NCI-H82 treated with DMSO at 0.1 percent for 48 hours (cell line): ENCODE results near the gene POLR2A.

ENCODE experiments used
- DNase-seq: peaks from one replicate; lab custom pipeline; 2025; ENCODE audit not compliant: unreplicated experiment; lab: John Stamatoyannopoulos, UW

Gene POLR2A

DNA sequence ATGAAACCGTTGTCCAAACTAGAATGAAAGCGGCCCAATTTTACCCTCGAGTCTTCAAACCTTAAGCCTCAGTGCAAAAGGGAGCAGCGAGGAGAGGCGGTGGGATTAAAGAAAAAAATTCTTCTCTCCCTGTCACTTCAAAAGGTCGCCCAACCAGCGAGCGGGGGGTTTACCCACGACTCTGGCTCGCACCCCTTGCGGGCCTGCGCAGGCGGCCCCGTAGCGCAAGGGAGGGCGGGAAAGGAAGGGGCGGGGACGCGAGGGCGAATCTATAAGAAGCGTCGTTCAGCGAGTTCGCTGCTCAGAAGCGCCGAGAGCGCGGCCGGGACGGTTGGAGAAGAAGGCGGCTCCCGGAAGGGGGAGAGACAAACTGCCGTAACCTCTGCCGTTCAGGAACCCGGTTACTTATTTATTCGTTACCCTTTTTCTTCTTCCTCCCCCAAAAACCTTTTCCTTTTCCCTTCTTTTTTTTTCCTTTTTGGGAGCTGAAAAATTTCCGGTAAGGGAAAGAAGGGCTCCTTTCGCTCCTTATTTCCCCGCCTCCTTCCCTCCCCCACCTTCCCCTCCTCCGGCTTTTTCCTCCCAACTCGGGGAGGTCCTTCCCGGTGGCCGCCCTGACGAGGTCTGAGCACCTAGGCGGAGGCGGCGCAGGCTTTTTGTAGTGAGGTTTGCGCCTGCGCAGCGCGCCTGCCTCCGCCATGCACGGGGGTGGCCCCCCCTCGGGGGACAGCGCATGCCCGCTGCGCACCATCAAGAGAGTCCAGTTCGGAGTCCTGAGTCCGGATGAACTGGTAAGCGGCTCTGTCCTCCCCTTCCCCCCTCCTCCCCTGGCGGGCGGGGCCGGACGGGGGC lies at the start of gene POLR2A:
Gene POLR2A (plus strand): TSS at position 300 of the 852 bp plus-strand sequence.
- peak; percentile 98 for DNase-seq

DNA sequence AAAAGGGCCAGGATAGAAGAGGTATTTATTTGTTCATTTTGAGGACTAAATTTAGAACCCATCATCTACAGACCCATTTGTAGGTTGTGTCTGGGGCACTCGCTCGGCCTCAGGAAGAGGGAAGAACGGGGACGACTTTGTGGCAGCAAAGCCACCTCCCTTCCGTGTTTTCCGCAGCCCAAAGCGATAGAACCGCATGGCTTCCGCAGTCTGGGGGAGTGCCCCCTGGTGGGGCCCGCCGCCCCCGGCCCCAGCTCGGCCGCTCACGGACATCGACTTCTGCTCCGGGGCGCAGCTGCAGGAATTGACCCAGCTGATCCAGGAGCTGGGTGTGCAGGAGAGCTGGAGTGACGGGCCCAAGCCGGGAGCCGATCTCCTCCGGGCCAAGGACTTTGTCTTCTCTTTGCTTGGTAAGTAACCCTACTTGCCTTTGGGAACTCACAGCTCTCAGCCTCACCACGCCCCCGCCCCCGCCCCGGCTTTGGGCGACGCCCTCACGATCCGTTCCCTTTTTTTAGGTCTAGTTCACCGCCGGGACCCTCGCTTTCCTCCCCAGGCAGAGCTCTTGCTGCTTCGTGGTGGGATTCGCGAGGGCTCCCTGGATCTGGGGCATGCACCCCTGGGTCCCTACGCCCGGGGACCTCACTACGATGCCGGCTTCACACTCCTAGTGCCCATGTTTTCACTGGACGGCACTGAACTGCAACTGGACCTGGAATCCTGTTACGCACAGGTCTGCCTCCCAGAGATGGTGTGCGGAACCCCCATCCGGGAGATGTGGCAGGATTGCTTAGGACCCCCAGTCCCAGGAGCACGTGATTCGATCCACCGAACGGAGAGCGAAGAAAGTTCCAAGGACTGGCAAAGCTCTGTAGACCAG lies 48.2 kb upstream of the POLR2A start:
- no peak for DNase-seq

DNA sequence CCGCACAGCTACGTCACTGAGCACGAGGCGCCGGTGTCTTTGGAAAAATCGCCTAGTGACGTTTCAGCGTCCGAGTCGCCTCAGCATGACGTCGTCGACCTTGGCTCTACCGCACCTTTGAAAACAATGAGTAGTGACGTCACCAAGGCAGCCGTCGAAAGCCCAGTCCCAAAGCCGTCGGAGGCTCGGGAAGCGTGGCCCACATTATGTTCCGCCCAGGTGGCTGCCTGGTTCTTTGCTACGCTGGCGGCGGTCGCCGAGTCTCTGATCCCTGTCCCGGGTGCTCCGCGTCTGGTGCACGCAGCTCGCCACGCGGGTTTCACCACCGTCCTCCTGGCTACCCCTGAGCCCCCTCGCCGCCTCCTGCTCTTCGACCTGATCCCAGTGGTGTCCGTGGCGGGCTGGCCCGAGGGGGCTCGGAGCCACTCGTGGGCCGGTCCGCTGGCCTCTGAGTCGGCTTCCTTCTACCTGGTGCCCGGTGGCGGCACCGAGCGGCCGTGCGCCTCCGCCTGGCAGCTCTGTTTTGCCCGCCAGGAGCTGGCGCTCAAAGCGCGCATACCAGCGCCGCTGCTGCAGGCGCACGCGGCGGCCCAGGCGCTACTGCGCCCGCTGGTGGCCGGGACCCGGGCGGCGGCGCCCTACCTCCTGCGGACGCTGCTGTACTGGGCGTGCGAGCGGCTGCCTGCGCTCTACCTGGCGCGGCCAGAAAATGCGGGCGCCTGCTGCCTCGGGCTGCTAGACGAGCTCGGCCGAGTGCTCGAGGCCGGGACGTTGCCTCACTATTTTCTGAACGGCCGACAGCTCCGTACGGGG lies 47.4 kb upstream of the POLR2A start:
- peak; percentile 47 for DNase-seq

DNA sequence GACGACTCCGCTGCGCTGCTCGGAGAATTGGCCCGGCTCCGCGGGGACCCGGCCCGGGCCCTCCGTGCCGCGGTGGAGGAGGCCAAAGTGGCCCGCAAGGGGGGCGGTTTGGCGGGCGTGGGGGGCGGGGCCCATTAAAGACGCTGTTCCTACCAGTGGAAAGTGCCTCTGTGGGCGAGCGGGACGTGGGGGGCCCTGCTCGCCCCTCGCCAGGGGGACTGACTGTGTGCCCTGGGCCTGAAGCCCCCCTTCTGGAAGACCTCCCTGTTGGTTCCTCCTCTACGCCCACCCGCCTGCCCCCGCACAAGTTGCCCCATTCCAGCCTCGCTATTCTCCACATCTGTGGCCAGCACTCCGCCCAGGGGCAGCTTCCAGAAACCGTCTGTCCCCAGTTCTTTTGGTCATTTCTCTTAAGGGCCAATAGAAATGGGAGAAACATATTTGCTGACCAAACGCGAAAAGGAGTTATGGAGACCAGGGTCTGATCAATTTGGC lies 46.8 kb upstream of the POLR2A start:
- no peak for DNase-seq

DNA sequence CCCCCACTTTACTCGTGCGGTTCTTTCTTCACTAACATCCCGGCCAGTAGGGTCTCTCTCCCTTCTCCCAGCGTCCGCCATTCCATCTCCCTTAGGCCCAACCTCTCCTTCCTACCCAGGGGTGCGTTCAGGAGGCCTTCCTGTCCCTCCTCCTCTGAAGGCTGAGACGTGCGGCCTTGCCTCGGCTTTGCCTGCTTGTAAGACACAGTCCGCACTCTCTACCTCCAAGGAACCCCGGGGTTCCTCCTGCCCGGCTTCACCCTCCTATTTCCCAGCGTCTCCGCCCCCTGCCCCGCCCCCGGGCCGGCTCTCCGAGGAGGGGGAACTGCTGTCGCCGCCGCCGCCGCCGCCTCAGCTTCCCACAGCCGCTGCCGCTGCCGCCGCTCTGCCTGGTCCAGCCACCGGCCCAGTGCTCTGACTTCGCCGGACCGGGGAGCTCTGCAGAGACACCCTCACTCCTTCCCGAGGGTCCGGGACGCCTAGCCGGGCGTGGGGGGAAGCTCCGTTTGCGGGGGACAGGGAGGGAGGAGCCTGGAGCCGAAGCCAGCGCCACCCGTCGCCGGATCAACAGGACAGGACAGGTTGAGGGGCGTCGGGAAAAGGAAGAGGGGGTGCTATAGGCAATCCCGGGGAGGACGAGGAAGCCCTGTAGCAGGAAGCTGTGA lies 46.1 kb upstream of the POLR2A start:
- no peak for DNase-seq

DNA sequence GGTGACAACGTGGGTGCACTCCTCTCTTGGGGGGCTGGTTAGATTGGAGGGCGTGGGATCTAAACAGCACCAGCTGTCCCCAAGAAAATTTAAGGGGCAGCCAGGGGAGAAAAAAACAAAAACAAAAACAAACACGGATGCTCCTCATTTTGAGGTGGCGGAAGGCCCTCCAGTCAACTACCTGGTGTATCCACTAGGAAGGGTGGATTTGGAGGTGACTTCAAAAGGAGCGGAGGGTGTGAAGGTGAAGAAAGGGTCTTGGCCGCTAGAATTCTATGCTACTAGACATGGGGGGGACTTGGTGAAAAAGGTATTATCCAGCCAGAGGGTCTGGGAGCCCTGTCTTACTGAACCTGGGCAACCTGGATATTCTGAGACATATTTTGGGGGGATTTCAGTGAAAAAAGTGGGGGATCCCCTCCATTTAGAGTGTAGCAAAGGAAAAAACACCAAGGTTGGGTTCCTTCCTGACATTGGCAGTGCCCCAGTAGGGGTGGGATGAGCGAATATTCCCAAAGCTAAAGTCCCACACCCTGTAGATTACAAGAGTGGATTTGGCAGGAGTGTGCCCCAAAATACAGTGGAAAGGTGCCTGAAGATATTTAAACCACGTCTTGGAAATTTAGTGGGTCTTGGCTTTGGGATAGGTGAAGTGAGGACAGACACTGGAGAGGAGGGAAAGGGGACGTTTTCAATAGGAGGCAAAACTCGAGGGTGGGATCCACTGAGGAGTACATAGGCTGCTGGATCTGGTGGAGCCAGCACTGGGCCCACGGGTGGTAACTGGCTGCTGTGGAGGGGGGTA lies 45.3 kb upstream of the POLR2A start:
- DNase-seq, result no peak

DNA sequence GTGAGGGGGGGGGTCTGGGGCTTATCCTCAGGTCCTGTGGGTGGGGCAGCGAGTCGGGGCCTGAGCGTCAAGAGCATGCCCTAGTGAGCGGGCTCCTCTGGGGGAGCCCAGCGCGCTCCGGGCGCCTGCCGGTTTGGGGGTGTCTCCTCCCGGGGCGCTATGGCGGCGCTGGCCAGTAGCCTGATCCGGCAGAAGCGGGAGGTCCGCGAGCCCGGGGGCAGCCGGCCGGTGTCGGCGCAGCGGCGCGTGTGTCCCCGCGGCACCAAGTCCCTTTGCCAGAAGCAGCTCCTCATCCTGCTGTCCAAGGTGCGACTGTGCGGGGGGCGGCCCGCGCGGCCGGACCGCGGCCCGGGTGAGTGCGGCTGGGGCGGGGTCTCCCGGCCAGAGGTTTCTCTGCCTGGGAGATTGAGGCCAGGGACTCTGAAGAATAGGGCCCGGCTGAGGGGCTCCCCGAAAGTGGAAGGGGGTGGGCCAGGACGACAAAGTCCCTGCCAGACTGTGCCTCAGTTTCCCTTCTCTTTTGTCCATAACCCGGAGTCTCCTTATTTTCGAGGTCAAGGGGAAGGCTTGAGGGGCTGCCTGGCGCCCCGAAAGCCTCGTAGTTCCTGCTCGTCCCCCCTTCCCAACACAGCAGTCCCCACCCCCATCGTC lies 44.6 kb upstream of the POLR2A start, which contains the start of gene FGF11:
Gene FGF11 (plus strand): TSS at position 51 of the 651 bp plus-strand sequence. CDS start 109 bp downstream, at position 160.
- no peak for DNase-seq

DNA sequence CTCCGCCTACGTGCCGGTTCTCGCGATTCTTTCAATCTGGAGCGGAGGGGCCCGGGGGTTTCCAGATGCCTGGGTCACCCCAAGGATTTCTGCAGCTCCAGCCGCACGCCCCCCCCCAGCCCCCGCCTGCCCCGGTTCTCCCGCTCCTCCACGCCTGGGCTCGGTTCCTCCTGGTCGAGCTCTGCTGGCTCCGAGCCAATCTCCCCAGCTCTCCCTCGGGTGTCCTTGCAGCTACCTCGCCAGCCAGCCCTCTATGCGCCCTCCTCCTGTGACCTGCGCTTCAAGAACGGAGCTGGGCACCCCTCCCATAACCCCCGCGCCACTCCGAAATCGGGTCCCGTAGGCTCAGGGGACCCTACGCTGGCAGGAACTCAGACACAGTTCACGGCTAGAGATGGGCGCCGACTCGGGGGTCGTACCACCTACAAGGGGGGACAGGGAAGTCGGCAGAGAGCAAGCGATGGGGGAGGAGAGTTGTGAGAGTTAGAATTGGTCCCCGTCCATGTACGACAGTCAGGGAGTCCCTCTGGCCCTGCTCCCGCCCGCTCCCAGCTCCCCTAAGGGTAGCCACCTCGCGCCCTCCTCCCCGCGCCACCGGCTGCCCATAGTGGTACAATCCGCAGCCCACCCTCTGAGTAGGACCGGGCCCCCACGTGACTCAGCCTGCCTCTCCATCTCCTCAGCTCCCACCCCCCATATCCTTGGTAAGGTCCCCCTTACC lies 43.9 kb upstream of the POLR2A start:
- DNase-seq, result peak; percentile 74

DNA sequence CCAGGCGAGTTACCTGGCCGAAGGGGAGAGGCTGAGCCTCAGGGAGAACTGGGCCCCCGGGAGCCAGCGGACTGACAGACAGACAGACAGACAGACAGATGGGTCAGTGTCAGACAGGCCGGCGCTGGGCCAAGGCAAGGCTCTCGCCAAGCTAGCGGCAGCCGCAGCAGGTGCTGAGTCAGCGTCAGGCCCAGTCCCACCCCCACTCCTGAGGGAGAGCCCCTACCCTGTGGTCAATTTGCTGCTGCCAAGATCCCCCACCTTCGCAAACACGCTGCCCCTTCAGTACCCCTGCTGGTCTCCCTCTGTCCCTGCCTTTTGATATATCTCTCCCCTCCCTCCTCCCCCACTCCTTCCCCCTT lies 43.4 kb upstream of the POLR2A start:
- peak; percentile 57 for DNase-seq

DNA sequence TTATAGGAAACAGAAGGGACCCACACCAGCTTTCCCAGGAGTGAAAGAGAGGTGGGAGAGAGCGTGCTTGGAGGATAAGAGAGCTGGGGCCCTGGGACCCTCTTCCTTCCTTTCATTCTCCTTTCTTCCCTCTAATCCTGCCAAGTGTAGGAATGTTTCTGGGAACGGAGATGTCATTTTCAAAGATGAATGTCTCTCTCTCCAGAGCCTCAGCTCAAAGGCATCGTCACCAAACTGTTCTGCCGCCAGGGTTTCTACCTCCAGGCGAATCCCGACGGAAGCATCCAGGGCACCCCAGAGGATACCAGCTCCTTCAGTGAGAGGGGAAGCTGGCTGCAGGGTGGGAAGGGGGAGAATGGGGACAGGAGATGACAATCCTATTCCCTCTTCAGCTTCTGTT lies 42.9 kb upstream of the POLR2A start:
- DNase-seq, result no peak

DNA sequence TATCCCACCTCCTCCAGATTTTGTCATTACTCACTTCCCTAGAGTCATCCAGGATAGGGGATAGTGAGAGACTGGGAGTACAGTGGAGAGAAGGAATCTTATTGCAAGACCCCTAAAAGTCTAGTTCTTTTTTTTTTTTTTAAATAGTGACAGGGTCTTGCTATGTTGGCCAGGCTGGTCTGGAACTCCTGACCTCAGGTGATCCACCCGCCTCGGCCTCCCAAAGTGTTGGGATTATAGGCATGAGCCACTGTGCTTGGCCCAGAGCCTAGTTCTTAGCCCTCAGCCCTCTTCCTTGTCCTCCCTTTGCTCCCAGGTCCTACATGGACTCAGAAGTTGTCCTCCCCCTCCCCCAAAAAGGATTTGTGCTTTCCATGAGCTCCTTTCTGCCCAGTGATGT lies 42.0 kb upstream of the POLR2A start:
- no peak for DNase-seq

DNA sequence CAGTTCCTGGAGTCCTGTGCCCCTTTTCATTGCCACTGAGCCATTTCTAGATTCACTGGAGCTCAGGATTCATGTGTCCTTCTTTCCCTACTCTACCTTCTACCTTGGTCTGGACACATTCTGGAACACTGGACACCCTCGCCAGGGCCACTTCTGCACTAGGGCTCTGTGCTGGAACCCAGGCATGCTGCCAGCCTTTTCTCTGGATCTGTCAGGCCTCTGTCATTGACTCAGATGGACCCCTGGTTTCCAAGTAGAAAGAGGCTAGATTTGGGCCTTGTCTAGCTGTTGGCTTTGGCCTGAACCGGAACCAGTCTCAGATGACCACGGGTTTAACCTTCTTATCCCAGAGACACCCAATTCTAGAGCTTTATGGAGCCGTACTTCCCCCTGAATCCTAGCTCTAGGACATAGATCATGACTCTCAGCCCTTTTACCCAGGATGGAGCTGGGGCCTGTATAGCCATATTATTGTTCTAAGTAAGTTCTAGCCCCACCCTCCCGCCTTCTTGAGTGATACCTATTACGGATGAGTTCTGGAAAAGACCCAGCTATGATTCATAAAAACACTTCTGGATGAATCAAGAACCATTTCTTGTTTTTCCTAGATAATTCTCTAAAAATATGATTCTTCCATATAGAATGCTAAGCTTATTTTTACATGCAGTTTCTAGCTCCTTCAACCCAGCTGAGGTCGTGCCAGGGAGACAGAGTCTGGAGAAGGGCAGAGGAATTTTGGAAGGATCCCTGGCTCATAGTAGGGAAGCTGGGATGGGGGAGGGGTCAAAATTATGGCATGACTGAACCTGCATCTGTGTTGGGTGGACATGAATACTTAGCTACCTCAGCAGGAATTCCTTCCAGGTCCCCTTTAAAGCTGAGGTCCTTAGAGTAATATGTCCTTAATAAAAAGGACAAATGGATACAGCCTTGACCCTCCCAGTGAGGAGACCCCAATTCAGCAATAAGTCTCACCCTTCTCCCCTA lies 40.4 kb upstream of the POLR2A start:
- DNase-seq, result no peak

DNA sequence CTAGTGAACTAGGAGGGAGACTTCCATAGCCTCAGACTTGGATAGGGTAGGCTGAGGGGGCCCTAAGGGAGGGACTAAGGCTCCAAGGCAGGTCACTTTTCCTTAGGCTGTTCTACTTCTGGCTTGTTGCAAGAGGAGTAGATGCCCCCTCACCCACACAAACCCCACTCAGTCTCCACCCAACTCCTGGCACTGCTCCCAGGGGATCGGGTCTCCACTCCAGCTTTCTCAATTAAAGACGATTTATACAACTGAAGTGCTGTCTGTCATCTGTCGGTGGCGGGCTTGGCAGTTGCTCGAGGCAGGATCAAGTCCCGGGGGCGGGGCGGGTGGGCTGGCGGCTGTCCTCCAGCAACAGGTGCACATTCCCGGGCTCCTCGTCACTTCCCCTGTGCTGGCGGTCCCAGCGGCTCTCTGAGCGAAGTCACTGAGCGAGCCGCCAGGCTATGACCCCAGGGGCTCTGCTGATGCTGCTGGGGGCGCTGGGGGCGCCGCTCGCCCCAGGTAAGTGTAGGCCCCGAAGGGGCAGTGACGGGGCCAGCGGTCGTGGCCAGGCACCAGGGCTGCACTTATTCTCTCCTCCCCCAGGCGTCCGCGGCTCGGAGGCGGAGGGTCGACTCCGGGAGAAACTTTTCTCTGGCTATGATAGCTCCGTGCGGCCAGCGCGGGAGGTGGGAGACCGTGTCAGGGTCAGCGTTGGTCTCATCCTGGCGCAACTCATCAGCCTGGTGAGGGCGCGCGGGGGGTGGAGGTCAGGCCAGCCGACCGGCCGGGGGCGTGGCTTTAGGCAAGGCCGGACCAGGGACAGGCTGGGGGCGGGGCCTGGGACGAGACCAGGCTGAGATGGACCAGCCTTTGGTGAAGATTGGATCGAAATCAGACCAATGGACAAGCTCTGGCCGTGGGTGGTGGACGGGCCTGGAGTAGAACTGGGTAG lies 39.2 kb upstream of the POLR2A start, which contains the start of gene CHRNB1:
Gene CHRNB1 (plus strand): TSS at position 380 of the 937 bp plus-strand sequence. CDS start 67 bp downstream, at position 447.
- DNase-seq, result peak; percentile 92

DNA sequence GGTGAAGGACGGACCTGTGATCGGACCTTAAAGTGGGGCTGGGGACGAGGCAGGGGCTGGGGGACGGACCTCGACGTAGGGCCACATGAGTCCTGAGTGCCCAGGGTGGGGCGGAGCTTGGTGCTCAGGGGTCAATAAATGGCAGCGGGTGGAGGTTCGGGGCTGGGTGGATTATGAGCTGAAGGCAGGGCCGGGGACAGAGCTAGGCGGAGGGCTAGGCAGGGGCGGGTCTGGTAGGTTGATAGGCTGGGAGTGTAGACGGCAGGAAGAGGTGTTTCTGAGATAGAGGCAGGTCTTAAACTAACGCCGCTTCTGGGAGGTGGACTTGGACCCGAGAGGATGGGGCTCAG lies 38.6 kb upstream of the POLR2A start:
- DNase-seq, result peak; percentile 80

DNA sequence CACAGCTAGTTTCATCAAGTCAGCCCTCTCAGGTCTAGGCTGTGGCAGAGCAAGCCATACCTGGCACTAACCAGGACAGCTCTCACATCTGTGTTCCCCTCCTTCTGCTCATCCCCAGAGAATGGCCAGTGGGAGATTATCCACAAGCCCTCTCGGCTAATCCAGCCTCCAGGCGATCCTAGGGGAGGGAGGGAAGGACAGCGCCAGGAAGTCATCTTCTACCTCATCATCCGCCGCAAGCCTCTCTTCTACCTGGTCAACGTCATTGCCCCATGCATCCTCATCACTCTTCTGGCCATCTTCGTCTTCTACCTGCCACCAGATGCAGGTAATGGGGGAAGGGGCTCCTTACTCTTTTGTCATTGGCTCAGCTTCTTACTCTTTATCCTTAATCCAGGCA lies 35.7 kb upstream of the POLR2A start:
- DNase-seq, result peak; percentile 22

DNA sequence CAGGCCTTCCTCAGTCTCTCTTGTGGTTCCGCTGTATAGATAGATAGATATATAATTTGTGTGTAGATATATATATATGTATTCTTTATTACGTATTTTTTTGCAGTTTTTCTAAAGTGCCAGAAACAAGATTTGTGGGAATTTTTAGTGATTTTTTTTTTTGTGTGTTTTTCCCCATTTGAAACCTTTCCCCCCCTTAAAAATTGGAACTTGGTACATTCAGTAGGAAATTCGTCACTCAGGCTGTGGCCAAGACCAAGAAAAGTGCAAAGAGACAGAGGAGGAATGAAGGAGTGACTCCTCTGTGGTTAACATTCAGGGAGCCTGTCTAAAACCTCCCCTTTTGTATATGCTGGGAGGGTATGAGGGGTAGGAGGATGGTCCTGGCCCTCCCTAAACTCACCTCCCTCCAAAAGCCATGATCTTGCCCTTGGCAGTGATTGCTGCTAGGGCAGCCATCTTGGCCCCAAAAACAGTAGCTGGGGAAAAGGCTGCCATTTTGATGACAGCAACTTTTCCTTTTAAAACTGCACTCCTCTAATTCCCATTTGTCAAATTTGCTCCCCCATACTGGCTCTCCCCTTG lies 24.1 kb upstream of the POLR2A start:
- DNase-seq, result no peak
